ENCODE results near the gene VIPAS39. TPM values are rescaled to one million over a fixed set of nuclear protein-coding genes. Genes with fewer than 3 reads are reported as not detected.
"Not testable (repeated sequence)": the region's sequence is repeated elsewhere in the genome, so short reads cannot be mapped to it uniquely, and the experiment has no call there.

VIPAS39 gene
- total RNA-seq, 2 donors from 2014 or later: 10.9 to 13.0 TPM

GRCh38 chr14:77424862-77425261 lies 32.5 kb downstream of the VIPAS39 start:
- Histone ChIP-seq H3K4me1 (no peaks in the 10 kb centered on the region), H3K9me3 (peaks cover 0 to 6% of the 10 kb centered on the region in 2 donors), H3K27ac (no peak overlapping the region), H3K27me3 (no peaks in the 10 kb centered on the region), H3K36me3 (peaks cover 66% of the 10 kb centered on the region), H3K4me3 (no peak overlapping the region)
- DNase-seq (ENCODE audit: low spot score): no peak
- no peak for TF ChIP-seq CTCF (IDR thresholded peaks at IDR 0.05)

GRCh38 chr14:77423423-77423822 lies 34.0 kb downstream of the VIPAS39 start, which contains the start of gene NOXRED1:
NOXRED1 (minus strand) TSS chr14:77423523; CDS start chr14:77422889, 634 bp downstream.
- Histone ChIP-seq H3K27ac (no peak within 1 kb of the TSS), H3K9me3 (peaks cover 0 to 20% of the 10 kb centered on the region in 2 donors), H3K4me1 (no peaks in the 10 kb centered on the region), H3K4me3 (no peak within 1 kb of the TSS), H3K36me3 (peaks cover 52% of the 10 kb centered on the region), H3K27me3 (no peaks in the 10 kb centered on the region)
- no peak for DNase-seq (ENCODE audit: low spot score)
- no peak for TF ChIP-seq CTCF (IDR thresholded peaks at IDR 0.05)

GRCh38 chr14:77421201-77421600 lies 36.2 kb downstream of the VIPAS39 start:
- Histone ChIP-seq H3K4me1 (no peaks in the 10 kb centered on the region), H3K9me3 (peaks cover 0 to 27% of the 10 kb centered on the region in 2 donors), H3K36me3 (peaks cover 30% of the 10 kb centered on the region), H3K4me3 (no peak overlapping the region), H3K27ac (no peak overlapping the region), H3K27me3 (no peaks in the 10 kb centered on the region)
- no peak for TF ChIP-seq CTCF (IDR thresholded peaks at IDR 0.05)
- DNase-seq (ENCODE audit: low spot score): no peak

- H3K4me3 ChIP-seq: no peak overlapping the region
- H3K36me3 ChIP-seq: no peaks in the 10 kb centered on the region
- no peaks in the 10 kb centered on the region for H3K27me3 ChIP-seq
- H3K9me3 ChIP-seq: peaks cover 0 to 27% of the 10 kb centered on the region in 2 donors
- H3K27ac ChIP-seq: no peak overlapping the region
- no peaks in the 10 kb centered on the region for H3K4me1 ChIP-seq
- no peak for TF ChIP-seq CTCF (IDR thresholded peaks at IDR 0.05)
- no peak for DNase-seq (ENCODE audit: low spot score)
Measured at GRCh38 chr14:77416836-77417235, 40.6 kb downstream of the VIPAS39 start.

- not testable (repeated sequence) for H3K36me3 ChIP-seq; DNase-seq (ENCODE audit: low spot score); H3K27me3 ChIP-seq; H3K27ac ChIP-seq; H3K4me1 ChIP-seq; H3K4me3 ChIP-seq
- peaks cover 0 to 27% of the 10 kb centered on the region in 2 donors for H3K9me3 ChIP-seq
Measured at GRCh38 chr14:77416098-77416497, 41.3 kb downstream of the VIPAS39 start.

- H3K4me3 ChIP-seq; H3K27ac ChIP-seq; H3K27me3 ChIP-seq; DNase-seq (ENCODE audit: low spot score); H3K4me1 ChIP-seq; H3K36me3 ChIP-seq: not testable (repeated sequence)
- H3K9me3 ChIP-seq: peaks cover 0 to 27% of the 10 kb centered on the region in 2 donors
Measured at GRCh38 chr14:77415403-77416030, 41.9 kb downstream of the VIPAS39 start.

GRCh38 chr14:77409131-77409533 lies 48.3 kb downstream of the VIPAS39 start:
- no peak for DNase-seq (ENCODE audit: low spot score)
- no peaks in the 10 kb centered on the region for H3K36me3 ChIP-seq
- TF ChIP-seq CTCF (IDR thresholded peaks at IDR 0.05): no peak
- H3K4me3 ChIP-seq: no peak overlapping the region
- H3K27me3 ChIP-seq: no peaks in the 10 kb centered on the region
- peaks cover 0 to 5% of the 10 kb centered on the region in 2 donors for H3K4me1 ChIP-seq
- no peaks in the 10 kb centered on the region for H3K9me3 ChIP-seq
- H3K27ac ChIP-seq: no peak overlapping the region

Data from right atrium auricular region (tissue), 2 donors.